Renal pelvis (tissue), 12 donors: ENCODE measurements around the gene HPGDS. TPM values are rescaled to one million over a fixed set of nuclear protein-coding genes. Genes with fewer than 3 reads are reported as not detected.
"Not testable (repeated sequence)": the region's sequence is repeated elsewhere in the genome, so short reads cannot be mapped to it uniquely, and the experiment has no call there.

Experiments
- DNase-seq: peaks from one replicate; pipeline ENCODE4 v3.0.0-alpha.2; 2013
- long read RNA-seq, 16 experiments: transcript quantifications; one replicate each; lab custom pipeline, GENCODE V29; 2026
- polyA plus RNA-seq, 3 donors: library from polyadenylated mRNA; unstranded; fragments of 120-200 nt; gene quantifications; one replicate each; pipeline ENCODE4 v1.2.1, GENCODE V29; 2013; ENCODE audit not compliant: insufficient read length in 3 of 3

The HPGDS gene
- polyA plus RNA-seq = 1 to 10 TPM; 2.9 to 5.0 (median 4.4) TPM
- long read RNA-seq, donor 1, partial matches to known transcripts = 0 of 3 reads
- long read RNA-seq, donor 1, other reads (novel, unspliced or antisense) = 0 of 3 reads
- long read RNA-seq, donor 2, partial matches to known transcripts = 0 of 4 reads
- long read RNA-seq, donor 2, other reads (novel, unspliced or antisense) = 0 of 4 reads
- long read RNA-seq, donor 3, partial matches to known transcripts = 0 of 2 reads
- long read RNA-seq, donor 3, other reads (novel, unspliced or antisense) = 0 of 2 reads
- long read RNA-seq, donor 4, partial matches to known transcripts = 0 of 4 reads
- long read RNA-seq, donor 4, other reads (novel, unspliced or antisense) = 0 of 4 reads
- long read RNA-seq, donor 5, partial matches to known transcripts = 0 of 1 reads
- long read RNA-seq, donor 5, other reads (novel, unspliced or antisense) = 0 of 1 reads
- long read RNA-seq, donor 6 = 0 reads
- long read RNA-seq, donor 7, partial matches to known transcripts = 0 of 2 reads
- long read RNA-seq, donor 7, other reads (novel, unspliced or antisense) = 0 of 2 reads
- long read RNA-seq, donor 8, partial matches to known transcripts = 0 of 3 reads
- long read RNA-seq, donor 8, other reads (novel, unspliced or antisense) = 0 of 3 reads
- long read RNA-seq, donor 9, partial matches to known transcripts = 0 of 1 reads
- long read RNA-seq, donor 9, other reads (novel, unspliced or antisense) = 0 of 1 reads
- long read RNA-seq, donor 10 = 0 reads
- long read RNA-seq, donor 11, partial matches to known transcripts = 0 of 2 reads
- long read RNA-seq, donor 11, other reads (novel, unspliced or antisense) = 0 of 2 reads
- long read RNA-seq, donor 12, partial matches to known transcripts = 0 of 4 reads
- long read RNA-seq, donor 12, other reads (novel, unspliced or antisense) = 0 of 4 reads
- long read RNA-seq, donor 13, partial matches to known transcripts = 0 of 2 reads
- long read RNA-seq, donor 13, other reads (novel, unspliced or antisense) = 0 of 2 reads
- long read RNA-seq, donor 14 = 0 reads
- long read RNA-seq, donor 15, partial matches to known transcripts = 0 of 1 reads
- long read RNA-seq, donor 15, other reads (novel, unspliced or antisense) = 0 of 1 reads
- long read RNA-seq, donor 16, partial matches to known transcripts = 0 of 1 reads
- long read RNA-seq, donor 16, other reads (novel, unspliced or antisense) = 0 of 1 reads

- no peak for DNase-seq
These were observed at the start of gene HPGDS for GRCh38 chr4:94342694-94343093. Gene HPGDS (minus strand): TSS chr4:94342836. CDS start chr4:94334629, 8,207 bp downstream.

GRCh38 chr4:94390804-94391410 is 48.3 kb upstream of the HPGDS start:
- no peak for DNase-seq

GRCh38 chr4:94389595-94390267 is 47.1 kb upstream of the HPGDS start:
- no peak for DNase-seq

- not testable (repeated sequence) for DNase-seq
These were observed 45.3 kb upstream of the HPGDS start for GRCh38 chr4:94387965-94388364.

- DNase-seq = not testable (repeated sequence)
These were observed 42.8 kb upstream of the HPGDS start for GRCh38 chr4:94385452-94385851.

- not testable (repeated sequence) for DNase-seq
These were observed 40.3 kb upstream of the HPGDS start for GRCh38 chr4:94382891-94383290.

- DNase-seq = peak; percentile 5
These were observed 35.4 kb upstream of the HPGDS start for GRCh38 chr4:94378047-94378446.

- no peak for DNase-seq
These were observed 34.7 kb upstream of the HPGDS start for GRCh38 chr4:94377294-94377693.

- DNase-seq = no peak
These were observed 32.7 kb upstream of the HPGDS start for GRCh38 chr4:94375364-94375763.

GRCh38 chr4:94373752-94374151 is 31.1 kb upstream of the HPGDS start:
- DNase-seq = no peak

GRCh38 chr4:94372991-94373390 is 30.4 kb upstream of the HPGDS start:
- DNase-seq = peak; percentile 8

GRCh38 chr4:94372228-94372978 is 29.8 kb upstream of the HPGDS start:
- DNase-seq = peak; percentile 46

- DNase-seq = no peak
These were observed 28.7 kb upstream of the HPGDS start for GRCh38 chr4:94371290-94371689.

- peak; percentile 7 for DNase-seq
These were observed 28.1 kb upstream of the HPGDS start for GRCh38 chr4:94370533-94371254.

GRCh38 chr4:94369046-94369445 is 26.4 kb upstream of the HPGDS start:
- DNase-seq = no peak

GRCh38 chr4:94368459-94368858 is 25.8 kb upstream of the HPGDS start:
- DNase-seq = no peak

GRCh38 chr4:94365304-94365703 is 22.7 kb upstream of the HPGDS start:
- no peak for DNase-seq

GRCh38 chr4:94364527-94364926 is 21.9 kb upstream of the HPGDS start:
- DNase-seq = no peak

GRCh38 chr4:94363136-94363655 is 20.6 kb upstream of the HPGDS start:
- no peak for DNase-seq
